Osteoblast (primary cell): ENCODE results near the gene HELT. TPM values are rescaled to one million over a fixed set of nuclear protein-coding genes. Genes with fewer than 3 reads are reported as not detected.
A peak's percentile ranks its signal among the peaks of the same experiment; 100 is the strongest.

Experiments
- DNase-seq: peaks from one replicate; pipeline ENCODE4 v3.0.0; 2011; ENCODE audit warnings: low spot score, mixed read lengths; ENCODE audit not compliant: insufficient read length; ENCODE audit errors: missing footprints
- H2AFZ ChIP-seq: 2 replicates; pipeline ENCODE4 v1.6.0; 2011; ENCODE audit warnings: mild to moderate bottlenecking, low read length
- H3K27ac ChIP-seq: 2 replicates; pipeline ENCODE4 v1.5.1; 2011; ENCODE audit warnings: mild to moderate bottlenecking, low read depth, low read length, moderate library complexity
- H3K27me3 ChIP-seq: 2 replicates; pipeline ENCODE4 v1.6.0; 2012; ENCODE audit warnings: mild to moderate bottlenecking, control low read depth, inconsistent platforms, low read length, moderate library complexity; ENCODE audit not compliant: insufficient read depth
- H3K36me3 ChIP-seq: 2 replicates; pipeline ENCODE4 v1.5.1; 2011; ENCODE audit warnings: mild to moderate bottlenecking, low read length, control low read depth, moderate library complexity; ENCODE audit not compliant: insufficient read depth
- H3K4me1 ChIP-seq: 2 replicates; pipeline ENCODE4 v1.5.1; 2011; ENCODE audit warnings: mild to moderate bottlenecking, low read length, control low read depth, moderate library complexity; ENCODE audit not compliant: insufficient read depth
- H3K4me2 ChIP-seq: 2 replicates; pipeline ENCODE4 v1.6.0; 2011; ENCODE audit warnings: mild to moderate bottlenecking, low read length; ENCODE audit not compliant: insufficient read depth
- H3K4me3 ChIP-seq: fragments of 200-600 bp; sonication (generic); 3 replicates; pipeline ENCODE4 v1.5.1; 2012; ENCODE audit warnings: mild to moderate bottlenecking, low read length, inconsistent platforms; ENCODE audit not compliant: insufficient read depth
- H3K79me2 ChIP-seq: 2 replicates; pipeline ENCODE4 v1.6.0; 2012; ENCODE audit warnings: mild to moderate bottlenecking, low read length, control low read depth, inconsistent platforms; ENCODE audit not compliant: insufficient read depth
- H3K9me3 ChIP-seq: 2 replicates; pipeline ENCODE4 v1.5.1; 2011; ENCODE audit warnings: low read depth, low read length, control low read depth
- H4K20me1 ChIP-seq: 2 replicates; pipeline ENCODE4 v1.6.0; 2012; ENCODE audit warnings: mild to moderate bottlenecking, low read length, control low read depth; ENCODE audit not compliant: insufficient read depth
- total RNA-seq: library from RNA; depleted of rRNA; stranded (reverse); fragments of >200 nt; gene quantifications from 2 replicates; pipeline ENCODE4 v1.2.3, GENCODE V29; 2012
- TF ChIP-seq, protein P1 (sequence below): IDR thresholded peaks from 2 replicates; pipeline ENCODE4 v1.5.1; 2011; ENCODE audit warnings: mild to moderate bottlenecking, low read depth, low read length, moderate library complexity; ENCODE audit errors: extremely low read depth

The HELT gene
- total RNA-seq, 1 donor = not detected

DNA sequence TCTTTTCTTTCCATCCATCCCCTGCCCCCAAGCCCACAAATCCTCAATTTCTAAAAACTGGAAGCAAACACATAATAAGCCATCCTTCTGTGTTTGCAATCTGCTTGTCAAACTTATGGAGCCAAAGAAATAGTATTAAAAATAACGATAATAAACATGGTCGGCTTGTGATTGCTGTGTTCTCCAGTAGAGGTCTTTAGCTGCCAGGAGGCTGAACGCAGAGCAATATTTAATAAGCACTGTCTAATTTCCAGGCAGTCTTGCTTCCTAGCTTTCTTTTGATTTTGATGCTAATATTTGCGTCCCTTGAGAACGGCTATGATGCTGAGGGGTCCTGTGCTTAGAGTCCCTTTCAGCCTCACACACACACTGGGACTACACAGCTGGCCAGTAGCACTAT is 3.2 kb upstream of the HELT start:
- no peaks in the 10 kb centered on the region for H3K36me3 ChIP-seq
- H3K27me3 ChIP-seq = peaks cover 82% of the 10 kb centered on the region
- no peaks in the 10 kb centered on the region for H3K79me2 ChIP-seq

DNA sequence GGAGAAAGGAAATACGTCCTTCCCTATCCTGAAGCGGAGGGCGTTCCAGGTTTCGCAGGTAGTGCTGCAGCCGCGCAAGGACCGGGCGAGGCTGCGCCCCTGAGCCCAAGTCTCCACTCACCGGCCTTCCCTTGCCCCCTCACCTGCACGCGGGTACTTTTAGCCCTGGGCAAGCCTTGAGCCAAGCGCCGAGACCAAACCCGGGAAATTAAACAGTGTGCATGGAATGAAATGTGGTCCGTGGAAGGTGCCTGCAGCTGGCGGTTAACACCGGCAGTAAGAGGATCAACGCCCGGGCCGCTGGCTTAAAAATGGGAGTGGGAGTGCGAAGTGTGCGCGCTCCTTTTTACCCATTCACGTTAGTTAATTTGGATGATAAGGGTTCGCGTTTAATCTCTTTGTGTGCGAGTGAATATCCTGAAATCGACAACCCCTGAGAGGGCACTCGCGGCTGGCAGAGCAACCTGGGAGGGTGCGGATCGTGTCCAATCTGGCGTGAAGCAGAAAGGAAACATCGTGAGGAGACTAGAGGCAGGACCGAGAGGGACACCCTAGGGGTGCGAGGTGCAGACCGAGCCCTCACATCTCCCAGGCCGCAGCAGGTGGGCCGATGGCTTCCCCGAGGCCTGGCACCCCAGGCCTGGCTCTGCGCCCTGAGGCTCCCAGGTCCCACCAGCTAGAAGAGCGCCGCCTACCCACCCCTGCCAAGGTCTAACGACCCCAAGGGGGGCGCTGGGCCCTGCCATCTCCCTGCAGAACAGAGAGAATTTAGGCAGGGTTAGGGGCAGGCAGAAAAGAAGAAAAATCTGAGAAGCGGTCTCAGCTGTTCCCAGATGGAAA is 2.0 kb upstream of the HELT start:
- H2AFZ ChIP-seq = no peak overlapping the region
- H3K4me1 ChIP-seq = no peaks in the 10 kb centered on the region
- DNase-seq = no peak
- no peaks in the 10 kb centered on the region for H3K79me2 ChIP-seq
- H3K4me2 ChIP-seq = no peak overlapping the region
- H3K9me3 ChIP-seq = no peaks in the 10 kb centered on the region
- H3K4me3 ChIP-seq = no peak overlapping the region
- peaks cover 85% of the 10 kb centered on the region for H3K27me3 ChIP-seq
- H3K36me3 ChIP-seq = no peaks in the 10 kb centered on the region
- H4K20me1 ChIP-seq = no peaks in the 10 kb centered on the region
- TF ChIP-seq, protein P1, sequence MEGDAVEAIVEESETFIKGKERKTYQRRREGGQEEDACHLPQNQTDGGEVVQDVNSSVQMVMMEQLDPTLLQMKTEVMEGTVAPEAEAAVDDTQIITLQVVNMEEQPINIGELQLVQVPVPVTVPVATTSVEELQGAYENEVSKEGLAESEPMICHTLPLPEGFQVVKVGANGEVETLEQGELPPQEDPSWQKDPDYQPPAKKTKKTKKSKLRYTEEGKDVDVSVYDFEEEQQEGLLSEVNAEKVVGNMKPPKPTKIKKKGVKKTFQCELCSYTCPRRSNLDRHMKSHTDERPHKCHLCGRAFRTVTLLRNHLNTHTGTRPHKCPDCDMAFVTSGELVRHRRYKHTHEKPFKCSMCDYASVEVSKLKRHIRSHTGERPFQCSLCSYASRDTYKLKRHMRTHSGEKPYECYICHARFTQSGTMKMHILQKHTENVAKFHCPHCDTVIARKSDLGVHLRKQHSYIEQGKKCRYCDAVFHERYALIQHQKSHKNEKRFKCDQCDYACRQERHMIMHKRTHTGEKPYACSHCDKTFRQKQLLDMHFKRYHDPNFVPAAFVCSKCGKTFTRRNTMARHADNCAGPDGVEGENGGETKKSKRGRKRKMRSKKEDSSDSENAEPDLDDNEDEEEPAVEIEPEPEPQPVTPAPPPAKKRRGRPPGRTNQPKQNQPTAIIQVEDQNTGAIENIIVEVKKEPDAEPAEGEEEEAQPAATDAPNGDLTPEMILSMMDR = no peak
- H3K27ac ChIP-seq = no peak overlapping the region

More for the DNA sequence above, 3.2 kb upstream of the HELT start:
- Histone ChIP-seq H3K4me3 (no peak overlapping the region), H3K9me3 (no peaks in the 10 kb centered on the region), H2AFZ (no peak overlapping the region), H3K27ac (no peak overlapping the region), H3K4me1 (no peaks in the 10 kb centered on the region), H3K4me2 (no peak overlapping the region), H4K20me1 (no peaks in the 10 kb centered on the region)
- DNase-seq = no peak
- TF ChIP-seq, protein P1 = peak; percentile 23

DNA sequence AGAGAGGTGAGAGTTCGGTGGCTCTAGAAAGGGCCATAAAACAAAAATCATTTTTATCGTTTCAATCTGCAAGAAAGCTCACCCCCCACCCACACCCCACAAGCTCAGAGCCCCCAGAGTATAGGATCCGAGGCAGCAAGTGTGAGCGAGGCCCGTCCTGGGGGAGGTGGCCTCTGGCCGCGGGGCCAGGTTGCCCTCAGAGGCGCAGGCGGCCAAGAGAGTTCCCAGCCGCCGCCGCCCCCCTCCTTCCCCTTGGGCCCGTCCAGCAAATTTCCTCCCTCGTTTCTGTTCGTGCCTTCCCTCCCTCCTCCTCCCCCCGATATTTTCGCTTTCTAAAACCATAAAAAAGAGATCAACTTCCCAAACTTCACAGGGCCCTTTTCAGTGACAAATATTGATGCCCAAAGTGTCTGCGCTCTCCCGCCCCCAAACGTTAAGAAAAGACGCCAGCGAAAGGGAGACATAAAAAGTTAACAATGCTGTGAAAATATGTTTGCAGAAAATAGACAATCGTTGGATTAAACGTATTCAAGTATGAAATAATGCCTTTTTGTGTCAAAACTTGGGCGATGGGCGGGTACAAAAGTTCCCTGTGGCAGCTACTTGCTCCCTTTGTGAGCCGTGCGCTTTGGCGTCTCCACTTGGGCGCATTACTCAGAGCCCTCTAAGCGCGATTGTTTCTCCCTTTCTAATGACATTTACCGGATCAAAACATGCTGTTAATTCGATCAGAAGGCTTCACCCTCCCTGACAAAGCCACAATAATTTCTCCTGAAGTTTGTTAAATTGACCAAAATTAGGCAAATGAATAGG is 1.1 kb upstream of the HELT start:
- DNase-seq = no peak
- H3K27me3 ChIP-seq = peaks cover 87% of the 10 kb centered on the region
- TF ChIP-seq, protein P1 = no peak

DNA sequence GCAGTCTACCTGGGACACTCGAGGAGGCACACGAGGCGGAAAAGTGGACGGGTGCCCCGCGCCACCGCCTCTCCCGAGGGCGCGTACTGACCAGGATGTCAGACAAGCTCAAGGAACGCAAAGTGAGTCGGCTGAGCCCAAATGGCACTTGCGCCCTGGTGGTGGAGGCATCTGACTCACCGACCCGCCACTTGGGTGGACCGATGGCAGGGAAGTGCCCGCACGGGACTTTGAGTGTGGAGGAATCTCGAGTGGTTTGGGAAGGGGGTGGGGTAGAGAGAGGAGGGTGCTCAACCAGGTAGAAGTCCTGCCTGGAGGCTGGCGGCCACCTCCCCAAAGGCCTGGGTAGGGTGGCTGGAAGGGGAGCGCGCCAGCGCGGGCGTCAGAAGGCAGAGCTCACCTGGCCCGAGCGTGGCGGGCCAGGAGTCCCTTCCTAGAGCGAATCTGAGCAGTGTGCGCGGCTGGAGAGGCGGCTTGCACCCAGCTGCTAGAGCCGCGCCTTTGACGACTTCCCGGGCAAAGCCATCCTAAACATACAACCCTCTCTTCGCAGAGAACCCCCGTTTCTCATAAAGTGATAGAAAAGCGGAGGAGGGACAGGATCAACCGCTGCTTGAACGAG is 655 bp downstream of the HELT start:
- TF ChIP-seq, protein P1 = no peak
- H3K4me2 ChIP-seq = no peak overlapping the region
- H3K36me3 ChIP-seq = no peaks in the 10 kb centered on the region
- H3K4me3 ChIP-seq = no peak overlapping the region
- peaks cover 89% of the 10 kb centered on the region for H3K27me3 ChIP-seq
- no peaks in the 10 kb centered on the region for H4K20me1 ChIP-seq
- H3K27ac ChIP-seq = no peak overlapping the region
- no peaks in the 10 kb centered on the region for H3K4me1 ChIP-seq
- H3K79me2 ChIP-seq = no peaks in the 10 kb centered on the region
- no peaks in the 10 kb centered on the region for H3K9me3 ChIP-seq
- H2AFZ ChIP-seq = no peak overlapping the region
- peak; percentile 80 for DNase-seq

More for the DNA sequence above, 1.1 kb upstream of the HELT start:
- Histone ChIP-seq H3K79me2 (no peaks in the 10 kb centered on the region), H3K36me3 (no peaks in the 10 kb centered on the region), H2AFZ (no peak overlapping the region), H3K9me3 (no peaks in the 10 kb centered on the region), H3K4me3 (no peak overlapping the region), H3K4me2 (no peak overlapping the region), H3K4me1 (no peaks in the 10 kb centered on the region), H4K20me1 (no peaks in the 10 kb centered on the region), H3K27ac (no peak overlapping the region)
